Neural progenitor cell (in vitro differentiated cells): Measurements from ENCODE around the gene D2HGDH. TPM values are rescaled to one million over a fixed set of nuclear protein-coding genes. Genes with fewer than 3 reads are reported as not detected.
"Not testable (repeated sequence)": the region's sequence is repeated elsewhere in the genome, so short reads cannot be mapped to it uniquely, and the experiment has no call there.

Source experiments
- DNase-seq: peaks from one replicate; pipeline ENCODE4 v3.0.0-alpha.2; 2016; ENCODE audit warnings: low spot score
- H2AFZ ChIP-seq: fragments of 200-600 bp; sonication (generic); replicated peaks from 2 replicates; pipeline ENCODE4 v1.6.1; 2016; ENCODE audit warnings: antibody characterized with exemption
- H3F3A ChIP-seq: fragments of 200-600 bp; sonication (generic); 2 replicates; pipeline ENCODE4 v1.6.1; 2016; ENCODE audit warnings: antibody characterized with exemption, low read depth
- H3K27ac ChIP-seq: fragments of 200-600 bp; sonication (generic); 2 replicates; pipeline ENCODE4 v1.5.1; 2016; ENCODE audit warnings: mild to moderate bottlenecking
- H3K27me3 ChIP-seq: fragments of 200-600 bp; sonication (generic); 2 replicates; pipeline ENCODE4 v1.6.1; 2016; ENCODE audit warnings: mild to moderate bottlenecking, moderate library complexity
- H3K36me3 ChIP-seq: fragments of 200-600 bp; sonication (generic); 2 replicates; pipeline ENCODE4 v1.5.1; 2016
- H3K4me1 ChIP-seq: fragments of 200-600 bp; sonication (generic); 2 replicates; pipeline ENCODE4 v1.6.1; 2016; ENCODE audit warnings: mixed run types
- H3K4me2 ChIP-seq: fragments of 200-600 bp; sonication (generic); 2 replicates; pipeline ENCODE4 v1.6.1; 2016
- H3K4me3 ChIP-seq: fragments of 200-600 bp; sonication (generic); 2 replicates; pipeline ENCODE4 v1.5.1; 2016
- H3K79me2 ChIP-seq: fragments of 200-600 bp; sonication (generic); 2 replicates; pipeline ENCODE4 v1.6.1; 2016; ENCODE audit warnings: low read depth
- H3K9ac ChIP-seq: fragments of 200-600 bp; sonication (generic); 2 replicates; pipeline ENCODE4 v1.6.1; 2016
- H3K9me3 ChIP-seq: fragments of 200-600 bp; sonication (generic); 2 replicates; pipeline ENCODE4 v1.5.1; 2016; ENCODE audit warnings: low read depth
- H4K20me1 ChIP-seq: fragments of 200-600 bp; sonication (generic); 2 replicates; pipeline ENCODE4 v1.6.1; 2016; ENCODE audit warnings: low read depth
- H3K27ac Mint-ChIP-seq: 3 replicates; pipeline ENCODE4 v1.8.0; 2021; ENCODE audit warnings: mixed read lengths
- H3K27me3 Mint-ChIP-seq: 2 replicates; pipeline ENCODE4 v1.8.0; 2022; ENCODE audit warnings: low read depth, mild to moderate bottlenecking, inconsistent platforms, moderate library complexity, mixed read lengths; ENCODE audit not compliant: insufficient read depth
- H3K36me3 Mint-ChIP-seq: 3 replicates; pipeline ENCODE4 v1.8.0; 2021; ENCODE audit warnings: mixed read lengths
- H3K4me1 Mint-ChIP-seq: 3 replicates; pipeline ENCODE4 v1.8.0; 2021; ENCODE audit warnings: mixed read lengths
- H3K4me3 Mint-ChIP-seq: 3 replicates; pipeline ENCODE4 v1.8.0; 2021; ENCODE audit warnings: mild to moderate bottlenecking, moderate library complexity, mixed read lengths
- H3K9me3 Mint-ChIP-seq: 3 replicates; pipeline ENCODE4 v1.8.0; 2020; ENCODE audit warnings: mixed read lengths
- CTCF ChIP-seq: fragments of 200-600 bp; sonication (generic); IDR thresholded peaks from 2 replicates; pipeline ENCODE4 v1.5.1; 2017; ENCODE audit warnings: antibody characterized with exemption, mild to moderate bottlenecking
- EZH2 ChIP-seq: fragments of 200-600 bp; sonication (generic); IDR thresholded peaks from 2 replicates; pipeline ENCODE4 v1.6.1; 2017; ENCODE audit warnings: antibody characterized with exemption, mild to moderate bottlenecking, moderate library complexity
- EZH2phosphoT487 ChIP-seq: fragments of 200-600 bp; sonication (generic); IDR thresholded peaks from 2 replicates; pipeline ENCODE4 v1.6.1; 2017; ENCODE audit warnings: antibody characterized with exemption
- total RNA-seq: library from RNA; depleted of rRNA; stranded (reverse); fragments of >200 nt; gene quantifications from 2 replicates; pipeline ENCODE4 v1.2.3, GENCODE V29; 2015; ENCODE audit warnings: low replicate concordance

D2HGDH gene
- total RNA-seq, 1 donor from 2014 or later, result 3.5 TPM

GRCh38 chr2:241780939-241781569 lies 46.6 kb downstream of the D2HGDH start:
- H3K79me2 ChIP-seq, result no peaks in the 10 kb centered on the region
- no peak overlapping the region for H3K27ac ChIP-seq
- H3K27ac Mint-ChIP-seq, result no peak overlapping the region
- H3K9me3 Mint-ChIP-seq, result peaks cover 16% of the 10 kb centered on the region
- no peaks in the 10 kb centered on the region for H4K20me1 ChIP-seq
- H3K4me3 Mint-ChIP-seq, result no peak overlapping the region
- no peaks in the 10 kb centered on the region for H3K36me3 Mint-ChIP-seq
- H3K27me3 ChIP-seq, result no peaks in the 10 kb centered on the region
- H3K9ac ChIP-seq, result no peak overlapping the region
- DNase-seq, result no peak
- H3K4me1 Mint-ChIP-seq, result peaks cover 5% of the 10 kb centered on the region
- H3K27me3 Mint-ChIP-seq, result peaks cover 3% of the 10 kb centered on the region
- H3K9me3 ChIP-seq, result peaks cover 15% of the 10 kb centered on the region
- no peak for TF ChIP-seq EZH2phosphoT487
- no peak for TF ChIP-seq EZH2
- TF ChIP-seq CTCF, result no peak
- H3F3A ChIP-seq, result no peaks in the 10 kb centered on the region
- H3K4me1 ChIP-seq, result peaks cover 10% of the 10 kb centered on the region
- H2AFZ ChIP-seq, result no peak overlapping the region
- no peak overlapping the region for H3K4me2 ChIP-seq
- H3K4me3 ChIP-seq, result no peak overlapping the region
- no peaks in the 10 kb centered on the region for H3K36me3 ChIP-seq

- H3K27me3 ChIP-seq, H3K36me3 ChIP-seq, H3K4me3 ChIP-seq, DNase-seq, H3K4me2 ChIP-seq, H3K27me3 Mint-ChIP-seq, H3F3A ChIP-seq, H3K9ac ChIP-seq, H3K27ac Mint-ChIP-seq, H3K27ac ChIP-seq, H4K20me1 ChIP-seq, H3K36me3 Mint-ChIP-seq, H3K4me3 Mint-ChIP-seq, H2AFZ ChIP-seq, H3K4me1 ChIP-seq, H3K4me1 Mint-ChIP-seq, H3K79me2 ChIP-seq: not testable (repeated sequence)
- H3K9me3 ChIP-seq, result peaks cover 15% of the 10 kb centered on the region
- peaks cover 24% of the 10 kb centered on the region for H3K9me3 Mint-ChIP-seq
Measured at GRCh38 chr2:241782053-241782452, 47.6 kb downstream of the D2HGDH start.

GRCh38 chr2:241788135-241788534 lies 53.7 kb downstream of the D2HGDH start:
- Histone ChIP-seq H3F3A (no peaks in the 10 kb centered on the region), H2AFZ (no peak overlapping the region), H3K4me2 (no peak overlapping the region), H3K79me2 (no peaks in the 10 kb centered on the region), H3K9ac (no peak overlapping the region), H3K9me3 (peaks cover 9% of the 10 kb centered on the region), H3K27me3 (no peaks in the 10 kb centered on the region), H4K20me1 (no peaks in the 10 kb centered on the region), H3K4me1 (no peaks in the 10 kb centered on the region), H3K27ac (no peak overlapping the region), H3K4me3 (no peak overlapping the region), H3K36me3 (no peaks in the 10 kb centered on the region)
- no peak for DNase-seq
- TF ChIP-seq EZH2 (no peak), EZH2phosphoT487 (no peak), CTCF (no peak)
- Mint-ChIP-seq H3K36me3 (no peaks in the 10 kb centered on the region), H3K4me1 (no peaks in the 10 kb centered on the region), H3K27ac (no peak overlapping the region), H3K27me3 (peaks cover 4% of the 10 kb centered on the region), H3K4me3 (no peak overlapping the region), H3K9me3 (peaks cover 45% of the 10 kb centered on the region)

GRCh38 chr2:241788572-241788971 lies 54.1 kb downstream of the D2HGDH start:
- no peak for DNase-seq
- no peaks in the 10 kb centered on the region for H3K4me1 ChIP-seq
- H4K20me1 ChIP-seq, result no peaks in the 10 kb centered on the region
- H3K4me1 Mint-ChIP-seq, result no peaks in the 10 kb centered on the region
- H3K9me3 ChIP-seq, result peaks cover 9% of the 10 kb centered on the region
- H3K27me3 ChIP-seq, result no peaks in the 10 kb centered on the region
- peaks cover 2% of the 10 kb centered on the region for H3K36me3 Mint-ChIP-seq
- no peak overlapping the region for H3K4me3 Mint-ChIP-seq
- H3K9me3 Mint-ChIP-seq, result peaks cover 47% of the 10 kb centered on the region
- no peak overlapping the region for H3K9ac ChIP-seq
- H3K4me2 ChIP-seq, result no peak overlapping the region
- H3F3A ChIP-seq, result no peaks in the 10 kb centered on the region
- no peak overlapping the region for H2AFZ ChIP-seq
- no peaks in the 10 kb centered on the region for H3K79me2 ChIP-seq
- no peak overlapping the region for H3K27ac ChIP-seq
- H3K27ac Mint-ChIP-seq, result no peak overlapping the region
- no peak for TF ChIP-seq CTCF
- TF ChIP-seq EZH2, result no peak
- no peak for TF ChIP-seq EZH2phosphoT487
- H3K36me3 ChIP-seq, result no peaks in the 10 kb centered on the region
- H3K27me3 Mint-ChIP-seq, result peaks cover 7% of the 10 kb centered on the region
- H3K4me3 ChIP-seq, result no peak overlapping the region

GRCh38 chr2:241791385-241791784 lies 57.0 kb downstream of the D2HGDH start:
- not testable (repeated sequence) for H3K4me1 Mint-ChIP-seq

More at GRCh38 chr2:241791385-241791784, 57.0 kb downstream of the D2HGDH start:
- not testable (repeated sequence) for H3K36me3 ChIP-seq, H4K20me1 ChIP-seq, H3K9ac ChIP-seq, H3K4me2 ChIP-seq, H3K9me3 ChIP-seq, H3K27ac ChIP-seq, H3K36me3 Mint-ChIP-seq, H3K4me3 Mint-ChIP-seq, H3K27me3 Mint-ChIP-seq, H3K4me3 ChIP-seq, H3K27me3 ChIP-seq, H3K79me2 ChIP-seq, H3K27ac Mint-ChIP-seq, H3K4me1 ChIP-seq, H2AFZ ChIP-seq, DNase-seq, H3F3A ChIP-seq
- peaks cover 45% of the 10 kb centered on the region for H3K9me3 Mint-ChIP-seq
